Testis (tissue), 3 donors: ENCODE data around the gene HAPLN2. TPM values are rescaled to one million over a fixed set of nuclear protein-coding genes. Genes with fewer than 3 reads are reported as not detected.

Experiments
- DNase-seq: peaks from one replicate; pipeline ENCODE4 v3.0.0-alpha.2; 2019
- H3K27ac ChIP-seq, 2 donors: fragments of 200-600 bp; sonication (generic); one replicate each; pipeline ENCODE4 v1.5.1; 2019
- H3K27me3 ChIP-seq: fragments of 200-600 bp; sonication (generic); one replicate; pipeline ENCODE4 v1.5.1; 2019
- H3K36me3 ChIP-seq: fragments of 200-600 bp; sonication (generic); one replicate; pipeline ENCODE4 v1.5.1; 2017; ENCODE audit warnings: low read depth; ENCODE audit errors: missing control alignments
- H3K4me1 ChIP-seq: fragments of 200-600 bp; sonication (generic); one replicate; pipeline ENCODE4 v1.5.1; 2019
- H3K4me3 ChIP-seq, 2 donors: fragments of 200-600 bp; sonication (generic); one replicate each; pipeline ENCODE4 v1.5.1; 2017 to 2019
- H3K9me3 ChIP-seq: fragments of 200-600 bp; sonication (generic); one replicate; pipeline ENCODE4 v1.5.1; 2017
- POLR2A ChIP-seq: fragments of 450-650 bp; IDR thresholded peaks from one replicate; pipeline ENCODE4 v1.6.1; 2017; ENCODE audit warnings: antibody characterized with exemption, mild to moderate bottlenecking, moderate library complexity
- WGBS, 2 donors: methylation state at CpG; one replicate each; pipeline ENCODE4 v1.1.5; 2018; 5-methylcytosine and 5-hydroxymethylcytosine counted together
- intact Hi-C: fragments of 100-400 bp; cut with DNase I; formaldehyde crosslinking; loops from one replicate; pipeline ENCODE4 v1.15.1; 2023; ENCODE audit warnings: low total_unique reads
- polyA plus RNA-seq: library from polyadenylated mRNA; stranded (reverse); fragments of 350-450 nt; fragmentation: Illumina TruSeq; extraction: RNeasy Lipid Tissue Mini Kit (QIAGEN cat#74804); gene quantifications from one replicate; pipeline ENCODE4 v1.2.3, GENCODE V29; 2014; ENCODE audit warnings: low read depth, low replicate concordance; ENCODE audit not compliant: insufficient read depth
- total RNA-seq, 2 donors: library from RNA; depleted of rRNA; stranded (reverse); fragments of >200 nt; gene quantifications; one replicate each; pipeline ENCODE4 v1.2.3, GENCODE V29; 2016
- TF ChIP-seq, protein P1 (sequence below), 3 experiments: fragments of 450-650 bp in 2 of 3; fragments of 200-600 bp in 1 of 3; sonication (generic) in 1 of 3; IDR thresholded peaks; one replicate each; pipeline ENCODE4 v1.5.1; 2016 to 2019; ENCODE audit warnings: antibody characterized with exemption in 3 of 3, mild to moderate bottlenecking in 2 of 3, moderate library complexity in 1 of 3

HAPLN2 gene
- total and polyA plus RNA-seq, 3 donors from 2014 or later, result 1.5 to 6.0 (median 5.5) TPM

DNA sequence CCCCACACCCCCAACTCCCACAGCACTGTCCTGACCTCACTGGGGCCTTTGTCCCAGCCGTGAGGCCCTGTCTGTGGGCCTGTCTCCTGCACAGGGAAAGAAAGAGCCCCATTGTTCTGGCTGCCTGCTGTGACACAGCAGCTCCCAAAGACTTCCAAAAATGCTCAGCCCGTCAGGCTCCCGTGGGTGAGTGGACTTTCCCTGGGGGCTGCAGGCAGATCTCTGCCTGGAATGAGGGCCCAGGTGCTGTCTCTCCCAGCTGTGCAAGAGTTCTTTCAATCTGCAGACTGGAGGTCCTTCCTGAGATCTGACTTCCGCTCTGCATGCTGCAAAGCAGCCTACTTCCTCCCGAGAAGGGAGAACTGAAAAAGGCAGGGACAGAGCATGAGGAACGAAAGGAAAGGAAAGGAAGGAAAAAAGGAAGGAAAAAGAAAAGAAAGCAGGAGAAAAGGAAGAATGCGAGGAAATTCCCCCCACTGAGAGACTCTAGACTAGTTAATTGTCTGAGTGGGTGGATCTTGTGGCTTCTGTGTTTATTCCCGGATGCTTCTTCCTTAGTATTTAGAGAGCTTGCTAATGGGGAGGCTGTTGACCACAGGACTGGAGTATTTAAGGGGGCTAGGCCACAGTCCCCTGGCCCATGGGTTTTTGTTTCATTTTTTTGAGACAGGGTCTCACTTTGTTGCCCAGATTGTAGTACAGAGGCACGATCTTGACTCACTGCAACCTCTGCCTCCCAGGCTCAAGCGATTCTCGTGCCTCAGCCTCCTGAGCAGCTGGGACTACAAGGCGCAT, 43.0 kb downstream of the HAPLN2 start:
- H3K9me3 ChIP-seq, result no peaks in the 10 kb centered on the region
- no peak overlapping the region for H3K4me3 ChIP-seq
- peak; percentile 60 for DNase-seq
- H3K4me1 ChIP-seq, result peaks cover 78% of the 10 kb centered on the region
- intact Hi-C loops, result no loop called here
- WGBS, 2 donors, result 53 to 55% methylated on average over 12 of the region's 12 CpGs
- peak overlapping the region; percentile 68 to 69 for H3K27ac ChIP-seq
- no peaks in the 10 kb centered on the region for H3K36me3 ChIP-seq
- H3K27me3 ChIP-seq, result no peaks in the 10 kb centered on the region
- TF ChIP-seq, protein P1, sequence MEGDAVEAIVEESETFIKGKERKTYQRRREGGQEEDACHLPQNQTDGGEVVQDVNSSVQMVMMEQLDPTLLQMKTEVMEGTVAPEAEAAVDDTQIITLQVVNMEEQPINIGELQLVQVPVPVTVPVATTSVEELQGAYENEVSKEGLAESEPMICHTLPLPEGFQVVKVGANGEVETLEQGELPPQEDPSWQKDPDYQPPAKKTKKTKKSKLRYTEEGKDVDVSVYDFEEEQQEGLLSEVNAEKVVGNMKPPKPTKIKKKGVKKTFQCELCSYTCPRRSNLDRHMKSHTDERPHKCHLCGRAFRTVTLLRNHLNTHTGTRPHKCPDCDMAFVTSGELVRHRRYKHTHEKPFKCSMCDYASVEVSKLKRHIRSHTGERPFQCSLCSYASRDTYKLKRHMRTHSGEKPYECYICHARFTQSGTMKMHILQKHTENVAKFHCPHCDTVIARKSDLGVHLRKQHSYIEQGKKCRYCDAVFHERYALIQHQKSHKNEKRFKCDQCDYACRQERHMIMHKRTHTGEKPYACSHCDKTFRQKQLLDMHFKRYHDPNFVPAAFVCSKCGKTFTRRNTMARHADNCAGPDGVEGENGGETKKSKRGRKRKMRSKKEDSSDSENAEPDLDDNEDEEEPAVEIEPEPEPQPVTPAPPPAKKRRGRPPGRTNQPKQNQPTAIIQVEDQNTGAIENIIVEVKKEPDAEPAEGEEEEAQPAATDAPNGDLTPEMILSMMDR (IDR thresholded peaks at IDR 0.05), result no peak
- TF ChIP-seq POLR2A, result no peak

DNA sequence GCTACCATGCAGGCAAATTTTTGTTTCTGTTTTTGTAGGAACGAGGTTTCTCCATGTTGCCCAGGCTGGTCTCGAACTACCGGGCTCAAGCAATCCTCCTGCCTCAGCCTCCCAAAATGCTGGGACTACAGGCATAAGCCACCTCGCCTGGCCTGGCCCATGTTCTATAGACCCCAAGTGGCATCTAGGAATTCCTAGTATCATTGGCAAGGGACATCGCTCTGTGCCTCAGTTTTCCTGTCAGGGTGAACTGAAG, 43.5 kb downstream of the HAPLN2 start:
- Histone ChIP-seq H3K36me3 (no peaks in the 10 kb centered on the region), H3K4me1 (peaks cover 81% of the 10 kb centered on the region), H3K27me3 (no peaks in the 10 kb centered on the region), H3K9me3 (no peaks in the 10 kb centered on the region), H3K27ac (peak overlapping the region; percentile 68 to 69), H3K4me3 (no peak overlapping the region)
- WGBS, 2 donors, result 84 to 88% methylated on average over 5 of the region's 5 CpGs
- TF ChIP-seq, protein P1 (IDR thresholded peaks at IDR 0.05), result no peak
- TF ChIP-seq POLR2A, result no peak
- no peak for DNase-seq
- intact Hi-C loops, result no loop called here

DNA sequence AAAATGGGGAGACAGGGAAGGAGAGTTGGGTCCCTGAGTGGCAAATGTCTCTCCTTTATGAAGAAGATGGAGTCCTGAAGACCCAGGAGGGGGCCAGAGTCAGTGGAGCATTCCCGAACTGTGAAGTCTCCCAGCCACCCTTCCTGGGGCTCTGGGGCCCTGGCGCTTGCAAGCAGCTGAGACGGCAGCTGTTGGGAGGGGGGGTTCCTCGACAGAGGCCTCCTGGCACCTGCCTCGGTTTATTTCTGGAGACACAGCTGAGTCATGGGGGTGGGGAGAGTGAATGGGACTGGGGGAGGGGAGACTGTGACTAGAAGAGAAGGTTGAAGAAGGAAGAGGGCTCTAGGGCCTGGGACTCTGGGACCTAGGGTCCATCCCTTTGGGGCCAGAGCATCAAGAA, 44.0 kb downstream of the HAPLN2 start:
- Histone ChIP-seq H3K27me3 (no peaks in the 10 kb centered on the region), H3K9me3 (no peaks in the 10 kb centered on the region), H3K4me1 (peaks cover 81% of the 10 kb centered on the region), H3K27ac (peak overlapping the region in 1 of 2 donors; percentile 69), H3K36me3 (no peaks in the 10 kb centered on the region), H3K4me3 (no peak overlapping the region)
- no peak for DNase-seq
- 56 to 60% methylated on average over 5 of the region's 5 CpGs for WGBS, 2 donors
- TF ChIP-seq, protein P1 (IDR thresholded peaks at IDR 0.05), result no peak
- intact Hi-C loops, result no loop called here

DNA sequence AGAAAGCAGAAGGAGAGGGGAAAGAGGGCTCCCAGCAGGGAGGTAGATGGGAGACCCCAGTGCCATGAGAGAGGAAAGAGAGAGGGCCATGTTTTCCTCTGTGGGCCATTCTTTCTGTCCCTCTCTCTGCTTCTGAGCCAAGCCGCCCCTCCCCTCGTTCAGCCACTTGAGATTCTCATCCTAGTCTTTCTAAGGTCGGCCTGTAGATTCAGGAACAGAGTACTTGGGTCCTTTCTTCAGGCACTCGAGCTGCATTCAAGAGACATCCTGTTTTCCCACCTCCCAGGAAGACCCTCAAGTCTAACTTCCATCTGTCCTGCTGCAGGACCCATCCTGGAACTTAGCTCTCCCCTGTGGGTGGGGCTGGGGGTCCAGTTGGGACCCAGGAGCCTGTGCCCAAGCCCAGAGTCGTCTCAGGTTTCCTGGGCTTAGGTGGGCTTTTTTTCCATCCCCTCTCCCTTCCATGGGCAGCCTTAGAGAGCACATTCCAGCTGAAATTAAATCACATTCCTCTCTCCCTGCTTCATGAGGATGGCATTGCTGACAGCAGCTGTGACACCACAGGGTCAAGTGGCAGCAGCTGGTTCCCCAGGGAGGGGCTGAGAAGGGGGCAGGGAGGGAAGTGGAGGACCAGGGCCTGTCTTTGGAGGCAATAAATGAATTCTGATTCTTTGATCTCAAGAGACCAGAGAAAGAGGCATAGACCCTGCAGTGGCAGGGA, 45.0 kb downstream of the HAPLN2 start:
- H3K9me3 ChIP-seq, result no peaks in the 10 kb centered on the region
- peaks cover 79% of the 10 kb centered on the region for H3K4me1 ChIP-seq
- H3K27me3 ChIP-seq, result no peaks in the 10 kb centered on the region
- peak overlapping the region; percentile 55 to 69 for H3K27ac ChIP-seq
- intact Hi-C loops, result no loop called here
- H3K4me3 ChIP-seq, result no peak overlapping the region
- 72 to 77% methylated on average over 5 of the region's 5 CpGs for WGBS, 2 donors
- no peaks in the 10 kb centered on the region for H3K36me3 ChIP-seq
- TF ChIP-seq POLR2A, result no peak
- TF ChIP-seq, protein P1 (IDR thresholded peaks at IDR 0.05), result no peak
- DNase-seq, result no peak
